Measurements from ENCODE around the gene MRM2.

The MRM2 gene

GRCh38 chr7:2201686-2202360 is 40.2 kb downstream of the MRM2 start:
- no peak for DNase-seq

GRCh38 chr7:2201128-2201527 is 40.9 kb downstream of the MRM2 start:
- no peak for DNase-seq

DNA sequence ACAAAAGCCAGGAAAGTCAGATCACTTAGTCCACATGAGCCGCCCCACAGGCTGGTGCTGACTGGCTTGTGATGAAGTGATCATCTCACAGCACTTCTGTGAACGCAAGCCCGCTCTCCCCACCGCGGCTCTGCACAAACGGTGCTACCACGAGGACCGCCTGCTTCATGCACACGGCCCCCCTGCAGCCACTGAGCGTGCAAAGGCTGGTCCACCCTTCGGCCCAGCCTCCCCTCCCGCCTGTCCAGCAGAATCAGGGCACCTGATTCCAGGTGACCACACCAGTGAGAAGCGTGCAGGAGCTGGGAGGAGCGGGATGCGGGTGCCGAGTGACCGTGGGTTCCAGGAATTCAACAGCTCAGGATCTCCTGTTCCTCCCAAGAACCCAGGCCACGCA is 41.4 kb downstream of the MRM2 start:
- DNase-seq = no peak

GRCh38 chr7:2199956-2200583 is 41.9 kb downstream of the MRM2 start:
- no peak for DNase-seq

DNA sequence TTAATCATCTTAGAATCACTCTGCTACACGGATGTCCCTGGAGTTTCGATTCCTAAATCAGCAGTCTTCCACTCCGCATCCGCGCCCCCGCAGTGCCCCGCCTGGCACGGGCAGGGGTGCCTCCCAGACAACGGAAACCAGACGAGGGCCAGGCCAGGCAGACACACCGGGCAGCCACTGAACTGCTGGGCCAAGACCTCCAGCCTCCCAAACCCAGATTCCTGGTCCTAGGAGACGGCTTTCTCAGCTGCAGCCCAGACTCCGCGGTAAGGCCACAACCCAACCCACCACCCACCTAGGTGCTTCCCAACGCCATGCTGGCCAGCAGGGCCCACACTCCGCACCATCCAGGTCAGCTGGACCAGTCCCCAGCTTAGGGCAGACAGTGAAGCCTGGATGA is 42.5 kb downstream of the MRM2 start:
- DNase-seq = no peak

GRCh38 chr7:2198760-2199159 is 43.2 kb downstream of the MRM2 start:
- no peak for DNase-seq

GRCh38 chr7:2198206-2198605 is 43.8 kb downstream of the MRM2 start:
- DNase-seq = no peak

DNA sequence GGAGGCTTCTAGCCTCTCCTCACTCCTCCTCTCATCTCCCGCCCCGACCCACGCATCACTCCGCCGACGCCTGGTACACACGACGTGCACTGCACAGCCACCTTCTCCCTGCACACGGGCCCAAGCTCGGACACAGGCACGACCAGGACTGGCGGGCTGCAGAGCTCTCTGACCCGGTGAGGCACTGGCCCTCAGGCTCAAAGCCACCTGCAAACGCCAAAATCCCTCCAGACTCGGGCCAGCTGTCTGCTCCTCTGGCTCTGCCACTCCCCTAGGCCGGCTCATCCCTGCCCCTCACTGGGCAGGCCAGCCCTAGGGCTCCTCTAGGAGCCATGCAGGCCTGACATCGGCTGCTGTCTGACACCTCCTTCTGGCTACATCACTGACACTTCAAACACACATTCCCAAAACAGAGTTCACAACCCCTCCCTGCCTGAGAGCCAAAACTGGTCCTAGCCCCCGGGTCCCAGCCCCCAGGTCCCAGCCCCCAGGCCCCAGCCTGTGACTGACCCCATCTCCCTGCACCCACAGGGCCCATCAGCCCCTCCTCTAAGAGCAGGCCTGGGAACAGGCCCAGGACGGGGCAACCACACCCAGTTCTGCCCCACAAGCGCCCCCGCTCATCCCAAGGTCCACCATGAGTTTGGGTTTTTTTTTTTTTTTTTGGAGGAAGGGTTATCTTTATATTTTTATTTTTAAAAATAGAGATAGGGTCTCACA is 44.4 kb downstream of the MRM2 start:
- no peak for DNase-seq

- no peak for DNase-seq
These were observed 45.3 kb downstream of the MRM2 start for GRCh38 chr7:2196381-2197378.

GRCh38 chr7:2195400-2196246 is 46.4 kb downstream of the MRM2 start:
- DNase-seq = no peak

- no peak for DNase-seq
These were observed 48.3 kb downstream of the MRM2 start for GRCh38 chr7:2193575-2194305.

- no peak for DNase-seq
These were observed 49.0 kb downstream of the MRM2 start for GRCh38 chr7:2192831-2193534.

DNA sequence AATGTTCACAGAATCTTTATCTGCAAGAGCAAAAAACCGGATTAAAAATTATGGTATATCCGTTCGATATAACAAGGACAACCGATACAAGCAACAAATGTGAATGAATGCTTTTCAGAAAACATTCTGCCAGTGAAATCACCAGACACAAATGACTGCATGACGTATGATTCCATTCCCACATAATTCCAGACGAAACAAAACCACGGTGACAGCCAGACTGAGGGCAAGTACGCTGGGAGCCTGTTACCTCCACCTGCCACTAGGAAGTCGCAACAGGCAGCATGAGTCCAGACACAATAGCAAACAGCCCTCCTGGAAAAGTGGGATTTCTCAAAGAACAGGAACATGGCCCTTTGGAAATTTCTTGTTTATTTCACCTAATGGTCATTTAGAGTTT is 51.0 kb downstream of the MRM2 start:
- DNase-seq = no peak

- no peak for DNase-seq
These were observed 51.5 kb downstream of the MRM2 start for GRCh38 chr7:2190531-2190930.

- DNase-seq = no peak
These were observed 55.8 kb downstream of the MRM2 start for GRCh38 chr7:2186166-2186565.

- DNase-seq = no peak
These were observed 56.3 kb downstream of the MRM2 start for GRCh38 chr7:2185715-2186114.

Data from T-helper 9 cell (primary cell).